HG03439 (cell line): Measurements from ENCODE around the gene WDR7.

Source experiments
- ATAC-seq: cut with Tn5 transposase; IDR thresholded peaks from one replicate; pipeline ENCODE4 v1.9.1; 2021; ENCODE audit warnings: mild to moderate bottlenecking, moderate library complexity; ENCODE audit not compliant: unreplicated experiment

WDR7 gene

DNA sequence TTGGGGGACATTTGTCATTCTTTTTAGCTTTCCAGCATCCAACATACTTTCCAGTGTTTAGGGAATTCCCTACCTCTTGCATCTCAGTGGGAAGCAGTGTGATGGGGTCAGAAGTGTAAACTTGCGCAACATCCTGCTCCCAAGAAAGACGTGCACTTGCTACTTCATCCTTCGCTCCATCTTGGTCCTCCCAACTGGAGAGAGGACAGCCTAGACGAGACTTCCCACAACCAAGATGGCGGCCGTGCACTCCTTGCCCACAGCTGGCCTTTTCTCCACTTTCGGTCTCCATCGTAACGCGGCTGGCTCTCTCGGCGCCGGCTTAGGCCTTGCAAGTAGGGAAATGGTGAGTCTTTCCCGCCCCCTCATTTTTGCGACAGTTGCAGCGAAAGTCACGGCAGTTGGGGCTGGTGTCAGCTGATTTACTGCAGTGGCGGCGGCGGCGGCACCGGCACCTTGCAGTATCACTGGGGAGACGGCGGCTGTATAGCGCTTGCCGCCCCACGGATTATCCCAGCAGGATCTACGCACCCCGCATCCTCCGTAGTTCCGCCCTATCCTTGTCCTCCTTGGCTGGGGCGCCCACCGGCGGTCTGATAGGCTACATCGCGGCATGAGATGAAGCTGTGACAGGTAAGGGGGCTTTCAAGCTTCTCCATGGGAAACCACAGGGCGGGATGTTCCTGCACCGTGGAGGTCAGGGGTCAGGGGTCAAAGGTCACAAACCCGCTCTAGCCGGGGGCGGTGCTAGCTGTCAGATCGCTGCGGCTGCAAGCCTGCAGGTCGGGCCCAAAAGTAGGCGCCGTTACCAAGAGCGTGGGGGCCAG, at the start of gene WDR7:
TSS of gene WDR7 (plus strand) at position 416 of the 827 bp plus-strand sequence. CDS start 21,157 bp downstream, outside the sequence.
- peak; percentile 98 for ATAC-seq

DNA sequence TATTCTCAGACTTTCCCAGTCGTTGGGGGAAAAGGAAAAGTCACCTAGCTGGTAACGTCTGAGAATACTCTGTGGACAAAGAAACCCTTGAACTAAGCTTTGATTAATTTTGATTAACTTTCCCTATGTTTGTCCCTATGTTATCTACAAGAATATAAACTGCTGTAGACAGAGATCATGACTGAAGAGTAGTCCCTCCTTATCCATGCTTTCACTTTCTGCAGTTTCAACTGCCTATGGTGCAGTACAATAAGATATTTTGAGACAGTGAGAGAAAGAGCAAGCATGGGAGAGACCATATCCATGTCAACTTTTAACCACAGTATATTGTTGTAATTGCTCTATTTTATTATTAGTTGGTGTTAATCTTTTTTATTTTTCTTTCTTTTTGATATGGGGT, 44.5 kb upstream of the WDR7 start:
- no peak for ATAC-seq

DNA sequence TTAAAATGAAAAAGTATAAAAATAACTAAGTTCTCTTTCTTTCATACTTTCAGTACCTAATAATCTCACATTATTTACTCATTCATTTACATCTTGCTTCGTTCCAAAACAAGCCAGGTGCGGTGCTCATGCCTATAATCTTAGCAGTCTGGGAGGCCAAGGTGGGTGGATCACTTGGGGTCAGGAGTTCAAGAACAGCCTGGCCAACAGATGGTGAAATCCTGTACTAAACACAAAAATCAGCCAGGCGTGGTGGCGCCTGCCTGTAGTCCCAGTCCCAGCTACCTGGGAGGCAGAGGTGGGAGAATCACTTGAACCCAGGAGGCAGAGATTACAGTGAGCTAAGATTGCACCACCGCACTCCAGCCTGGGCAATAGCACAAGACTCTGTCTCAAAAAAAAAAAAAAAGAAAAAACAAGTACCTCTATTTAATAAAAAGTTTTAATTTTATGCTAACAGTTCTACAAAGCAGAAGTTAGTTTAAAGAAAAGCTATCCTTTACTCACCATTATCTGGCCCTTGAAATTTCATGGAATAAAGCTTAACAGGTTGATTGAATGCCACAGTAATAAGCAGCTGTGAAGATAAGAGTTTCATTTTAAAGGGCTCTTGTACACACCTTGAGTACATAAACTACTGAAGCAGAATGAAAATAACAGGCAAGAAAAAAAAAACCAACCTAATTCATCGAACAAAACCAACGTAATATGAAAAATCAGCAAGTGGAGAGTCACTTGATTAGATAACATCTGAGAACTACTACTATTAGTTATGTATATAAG, 35.2 kb upstream of the WDR7 start:
- no peak for ATAC-seq

DNA sequence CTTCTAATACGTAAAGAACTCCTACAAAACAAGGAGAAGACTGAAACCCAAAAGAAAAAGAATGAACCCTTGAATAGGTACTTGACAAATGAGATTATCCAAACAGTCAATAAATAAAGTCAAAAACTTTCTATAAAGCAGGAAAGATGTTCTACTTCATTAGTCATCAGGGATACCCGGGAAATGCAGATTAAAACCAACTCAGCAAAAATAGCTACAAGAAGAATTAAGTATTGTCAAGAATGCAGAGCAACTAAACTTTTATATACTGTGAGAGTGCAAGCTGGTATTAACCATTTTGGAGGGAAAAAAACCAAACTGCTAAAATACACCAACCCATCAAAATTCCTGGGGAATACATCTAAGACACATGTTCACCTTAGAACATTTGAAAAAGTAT, 23.2 kb upstream of the WDR7 start:
- ATAC-seq = no peak

DNA sequence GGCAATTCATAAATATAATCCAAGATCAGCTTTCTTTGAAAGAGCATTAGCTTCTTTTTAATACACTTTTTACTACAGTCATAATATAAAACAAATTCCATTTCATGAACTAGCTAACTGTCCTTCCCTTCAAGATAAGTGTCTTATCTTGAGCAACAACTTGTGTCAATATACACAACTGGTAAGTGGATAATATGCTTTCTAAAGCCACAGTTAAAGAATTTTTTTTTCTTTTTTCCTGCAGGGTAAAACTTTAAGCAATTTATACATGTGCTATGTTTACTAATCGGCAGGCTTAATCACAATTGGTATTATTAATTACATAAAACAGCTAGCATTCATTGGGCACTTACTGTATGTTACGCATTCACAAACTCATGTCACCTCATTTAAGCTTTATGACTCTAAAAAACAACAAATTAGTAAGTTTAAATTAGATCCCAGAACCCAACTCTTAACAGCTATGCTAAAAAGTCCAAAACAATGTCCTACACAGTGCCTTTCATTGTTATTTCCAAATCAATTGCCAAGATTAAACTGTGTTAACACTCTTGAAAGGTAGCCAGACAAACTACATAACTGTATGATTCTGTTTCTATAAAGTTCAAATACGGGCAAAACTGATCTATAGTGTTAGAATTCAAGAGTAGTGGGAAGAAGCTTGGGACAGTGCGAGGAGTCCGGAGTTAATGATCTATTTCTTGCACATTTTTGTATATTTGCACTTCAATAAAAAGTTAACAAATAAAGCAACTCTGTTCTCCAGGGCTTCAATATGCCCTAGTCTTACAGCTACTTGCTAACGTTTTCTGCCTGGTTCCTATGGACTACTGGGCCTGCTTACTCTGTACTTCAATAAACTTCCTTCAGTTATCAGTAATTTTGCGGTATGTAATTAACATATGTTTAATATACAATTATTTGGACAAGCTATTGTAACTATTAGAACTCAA, 18.8 kb upstream of the WDR7 start:
- no peak for ATAC-seq

DNA sequence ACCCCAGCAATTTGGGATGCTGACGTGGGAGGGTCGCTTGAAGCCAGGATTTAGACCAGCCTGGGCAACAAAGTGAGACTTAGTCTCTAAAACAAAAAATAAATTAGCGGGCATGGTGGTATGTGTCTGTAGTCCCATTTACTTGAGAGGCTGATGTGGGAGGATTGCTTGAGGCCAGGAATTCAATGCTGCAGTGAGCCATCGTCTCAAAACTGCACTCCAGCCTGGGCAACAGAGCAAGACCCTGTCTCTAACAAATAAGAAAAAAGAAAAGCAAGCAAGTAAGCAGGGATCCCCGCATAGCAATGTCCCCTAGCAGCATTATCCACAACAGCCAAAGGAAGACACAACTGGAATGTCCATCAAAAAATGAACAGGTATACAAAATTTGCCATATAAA, 16.2 kb upstream of the WDR7 start:
- no peak for ATAC-seq

DNA sequence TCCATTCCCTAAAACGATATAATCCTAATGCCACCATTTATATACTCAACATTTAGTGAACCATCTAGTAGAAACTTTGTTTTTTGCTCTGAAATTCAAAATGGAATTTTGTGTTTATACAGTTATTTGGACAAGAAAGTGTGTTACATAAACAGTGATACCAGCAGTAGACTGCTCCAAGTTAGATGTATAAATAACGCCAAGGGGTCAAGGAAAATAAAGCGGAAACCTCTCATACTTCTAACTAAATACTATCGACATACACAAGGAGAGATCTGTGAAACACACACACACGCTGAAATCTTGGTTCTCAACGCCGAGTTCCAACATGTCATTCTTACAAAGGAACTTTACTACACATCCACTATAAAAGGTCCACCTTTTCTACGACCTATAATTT, 14.0 kb upstream of the WDR7 start:
- no peak for ATAC-seq

DNA sequence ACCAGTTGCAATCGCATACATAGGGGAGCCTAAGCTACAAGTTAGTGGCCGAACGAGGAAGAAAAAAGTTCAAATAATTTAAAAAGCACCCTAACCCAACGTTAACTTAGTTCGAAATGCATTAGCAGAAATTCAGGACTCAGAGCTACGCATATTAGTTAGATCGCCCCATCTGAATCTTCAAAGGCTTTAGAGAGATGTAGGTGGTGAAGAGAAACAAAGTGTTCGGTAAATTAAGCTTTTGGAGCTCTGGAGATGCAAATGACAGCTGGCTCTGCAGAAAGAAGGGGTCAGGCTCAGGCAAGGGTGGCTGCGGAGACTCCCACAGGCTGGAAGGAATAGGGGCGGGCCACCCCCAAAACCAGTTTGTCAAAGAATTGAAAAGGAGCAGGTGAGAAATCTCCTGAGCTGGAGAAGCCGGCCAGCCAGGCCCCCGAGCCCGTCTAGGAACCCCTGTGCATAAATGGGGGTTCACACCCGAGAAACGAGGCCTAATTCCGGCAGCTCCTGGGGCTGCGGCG, 13.4 kb upstream of the WDR7 start:
- ATAC-seq = peak; percentile 12

DNA sequence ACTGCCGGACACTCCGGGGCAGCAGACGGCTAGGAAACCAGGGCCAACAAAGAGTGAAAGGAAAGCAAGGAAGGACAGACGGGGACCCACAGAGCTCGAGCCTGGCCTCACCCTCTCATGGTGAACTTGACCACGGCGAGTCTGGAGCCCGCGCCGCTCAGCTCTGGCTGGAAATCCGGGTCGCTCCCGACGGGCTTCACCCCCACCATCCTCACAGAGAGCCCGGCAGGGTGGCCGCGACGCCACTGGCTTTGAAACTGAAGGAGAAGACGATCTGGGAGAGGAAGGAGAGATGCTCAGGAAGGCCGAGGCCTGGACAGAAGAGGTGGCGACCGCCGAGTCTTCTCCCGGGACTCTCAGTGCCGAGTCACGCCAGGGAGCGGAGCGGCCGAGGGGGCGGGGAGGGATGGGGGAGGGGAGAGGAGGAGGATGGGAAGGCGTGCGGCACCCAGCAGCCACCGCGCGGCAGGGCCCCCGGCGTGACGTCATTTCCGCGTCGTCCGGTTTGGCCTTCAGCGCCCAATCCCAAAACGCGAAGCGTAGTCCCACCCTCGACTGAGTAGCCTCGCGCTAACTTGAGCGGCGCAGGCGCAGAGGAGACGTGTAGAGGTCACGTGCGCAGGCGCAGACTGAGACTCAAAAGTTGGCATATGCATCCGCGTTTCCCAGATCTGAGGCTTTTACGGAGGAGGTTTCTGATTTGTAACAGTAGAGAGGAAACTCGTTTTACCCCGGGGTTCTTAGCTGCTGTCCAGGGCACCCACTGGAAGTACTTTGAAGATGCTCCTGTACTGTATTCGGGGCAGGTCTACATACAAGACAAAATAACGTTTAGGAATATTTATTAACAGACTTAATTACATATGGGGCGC, 12.7 kb upstream of the WDR7 start, which contains the start of gene TXNL1:
TSS of gene TXNL1 (minus strand) at position 361 of the 872 bp plus-strand sequence. CDS start at position 209, 152 bp downstream.
- peak; percentile 93 for ATAC-seq

DNA sequence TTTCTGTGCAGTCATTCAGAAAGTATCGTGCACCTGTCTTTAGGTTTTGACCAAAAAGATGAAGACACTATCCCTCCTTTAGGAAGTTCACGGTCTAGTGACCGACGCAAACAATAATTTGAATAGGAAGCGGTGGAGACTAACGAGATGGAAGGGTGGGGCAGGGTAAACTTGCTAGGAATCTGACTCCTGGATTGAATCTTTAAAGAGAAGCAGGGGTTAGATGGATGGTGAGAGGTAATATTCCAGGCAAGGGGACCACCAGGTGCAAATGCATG, 12.1 kb upstream of the WDR7 start:
- ATAC-seq = peak; percentile 19

DNA sequence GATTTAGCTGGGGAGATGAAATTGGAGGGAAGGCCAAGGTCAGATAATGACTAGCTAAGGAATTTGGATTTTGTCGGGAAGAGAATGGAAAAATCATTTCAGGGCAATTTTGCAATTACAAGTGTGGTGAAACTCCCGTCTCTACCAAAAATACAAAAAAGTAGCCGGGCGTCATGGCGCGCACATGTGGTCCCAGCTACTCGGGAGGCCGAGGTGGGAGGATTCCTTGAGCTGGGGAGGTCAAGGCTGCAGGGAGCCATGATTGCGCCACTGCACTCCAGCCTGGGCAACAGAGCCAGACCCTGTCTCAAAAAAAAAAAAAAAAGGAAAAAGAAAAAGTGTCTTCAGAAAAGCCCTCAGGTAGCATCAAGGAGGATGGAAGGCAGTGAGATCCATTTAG, 11.6 kb upstream of the WDR7 start:
- ATAC-seq = no peak

DNA sequence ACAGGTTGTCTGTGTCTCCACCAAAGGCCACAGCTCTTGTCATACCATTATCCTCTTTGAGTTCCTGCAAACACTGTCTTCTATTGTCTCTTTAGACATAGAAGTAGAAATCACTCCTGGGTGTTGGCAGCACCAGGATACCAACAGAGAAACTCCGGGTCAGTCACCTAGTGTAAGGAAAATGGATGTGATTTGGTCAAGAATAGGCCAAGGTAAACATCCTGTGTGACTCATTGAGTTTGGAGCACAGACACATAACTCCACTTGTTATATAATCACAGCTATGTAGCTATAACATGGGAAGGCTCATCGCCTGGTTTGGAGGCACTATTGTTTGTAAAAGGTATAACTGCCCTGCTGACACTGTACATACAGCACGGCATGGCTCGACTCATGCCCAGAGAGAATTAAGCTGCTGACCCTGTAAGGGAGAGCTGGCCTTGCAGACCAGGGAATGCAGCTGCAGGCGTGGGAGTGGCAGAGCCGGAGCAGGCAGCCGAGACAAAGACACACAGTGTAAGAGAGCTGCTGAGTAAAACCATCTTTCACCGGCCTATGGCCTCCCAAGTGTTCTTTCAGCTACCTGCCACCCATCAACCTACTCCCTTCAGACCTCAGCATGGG, 9.3 kb upstream of the WDR7 start:
- no peak for ATAC-seq

DNA sequence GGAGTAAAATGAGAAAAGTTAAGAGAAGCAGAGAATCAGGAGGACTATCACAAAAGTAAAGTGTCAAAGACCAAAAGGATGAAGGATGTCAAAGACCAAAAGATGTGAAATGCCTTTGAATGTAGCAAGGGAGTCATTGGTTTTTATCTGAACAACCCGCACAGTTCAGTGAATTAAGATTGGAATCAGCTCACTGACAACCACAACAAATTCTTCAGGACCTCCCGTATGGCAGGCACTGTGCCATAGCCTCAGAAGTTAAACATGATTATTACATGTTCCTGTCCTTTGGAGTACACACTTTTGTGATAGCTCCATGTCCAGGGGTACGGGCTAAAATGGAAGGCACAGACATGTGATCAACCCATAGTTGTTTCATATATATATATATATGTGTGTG, 7.8 kb upstream of the WDR7 start:
- ATAC-seq = no peak

DNA sequence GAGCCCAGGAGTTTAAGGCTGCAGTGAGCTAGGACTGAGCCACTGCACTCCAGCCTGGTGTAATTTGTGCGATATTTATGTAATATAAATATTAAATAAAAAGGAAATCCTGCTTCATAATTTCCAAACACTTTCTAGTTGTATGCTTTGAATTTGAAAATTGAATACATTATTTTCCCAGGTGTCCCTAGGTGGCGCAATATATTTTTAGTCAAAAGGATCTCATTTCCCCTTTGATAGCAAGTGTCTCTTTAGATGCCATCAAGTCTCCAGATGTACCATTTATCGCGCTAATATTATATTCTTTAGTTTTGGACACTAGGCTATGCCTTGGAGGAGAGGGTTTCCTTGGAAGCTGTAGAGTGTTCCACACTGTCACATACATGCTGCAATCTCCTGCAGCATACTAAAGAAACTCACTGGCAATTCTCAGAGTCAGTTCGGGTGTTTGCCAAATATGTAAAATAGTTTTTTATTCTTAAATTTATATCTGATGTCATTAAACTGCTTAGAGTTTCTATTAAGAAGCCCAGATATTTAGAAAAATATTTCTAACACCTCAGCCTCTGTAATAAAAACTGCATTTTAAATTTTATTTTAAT, 5.6 kb upstream of the WDR7 start:
- ATAC-seq = no peak

DNA sequence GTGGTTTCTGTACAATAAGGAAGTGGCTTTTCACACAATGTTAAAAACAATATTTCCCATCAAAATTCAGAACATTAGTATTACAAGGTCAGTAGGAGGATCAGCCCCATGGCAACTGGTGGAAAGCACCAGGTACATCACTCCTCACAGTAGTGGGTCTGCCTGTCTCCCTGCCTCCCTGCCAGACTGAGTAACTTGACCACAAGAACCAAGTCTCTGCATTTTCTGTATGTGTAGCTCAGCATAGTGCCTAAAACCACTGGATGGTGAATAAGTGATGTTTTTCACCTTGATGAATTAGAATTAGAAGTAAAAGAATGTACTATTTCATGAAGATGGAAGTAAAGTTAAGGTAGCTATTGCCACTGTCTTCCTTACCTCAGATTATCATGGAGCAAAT, 4.1 kb upstream of the WDR7 start:
- ATAC-seq = no peak

DNA sequence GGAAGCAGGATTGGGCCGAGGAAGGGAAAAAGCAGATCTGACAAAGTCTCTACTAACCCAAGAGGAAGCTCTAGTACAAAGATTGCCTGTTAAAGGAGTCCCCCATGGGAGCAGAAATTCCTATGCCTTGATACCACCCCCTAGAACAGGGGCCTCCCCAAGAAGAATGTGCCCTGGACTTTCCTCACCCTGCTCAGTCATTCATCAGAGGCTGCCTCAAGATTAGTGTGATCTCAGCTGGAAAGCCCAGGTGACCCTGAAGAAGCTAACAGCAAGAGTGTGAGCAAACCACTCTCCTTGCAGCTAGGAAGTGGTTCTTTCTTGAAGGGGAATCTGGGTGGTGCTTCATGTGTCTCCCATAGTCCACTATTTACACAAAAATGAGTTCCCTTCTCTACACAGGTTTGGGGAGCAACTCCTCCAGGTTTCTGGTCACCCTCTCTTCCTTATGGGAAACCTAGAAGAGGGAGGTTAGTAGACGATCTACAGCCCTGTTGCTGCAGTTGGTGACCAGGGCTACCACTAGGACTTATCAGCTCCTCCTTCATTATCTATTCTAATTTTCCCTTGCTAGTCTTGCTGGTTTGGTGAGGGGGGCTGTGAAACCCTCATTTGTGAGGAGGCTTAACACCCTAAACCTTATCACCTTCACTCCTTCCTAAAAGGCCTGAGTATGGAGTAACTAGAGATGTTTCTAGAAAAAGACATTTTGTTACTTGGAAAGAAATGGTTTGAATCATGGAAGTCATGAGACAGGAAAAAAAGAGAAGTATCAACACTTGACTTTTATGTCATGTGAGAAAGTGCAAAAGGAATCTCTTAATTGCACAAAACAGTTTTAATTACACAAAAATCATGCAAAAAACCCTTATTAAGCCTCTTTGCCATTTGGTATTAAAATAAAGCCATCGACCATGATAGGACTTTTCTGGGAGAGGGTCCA, 2.9 kb upstream of the WDR7 start:
- no peak for ATAC-seq

DNA sequence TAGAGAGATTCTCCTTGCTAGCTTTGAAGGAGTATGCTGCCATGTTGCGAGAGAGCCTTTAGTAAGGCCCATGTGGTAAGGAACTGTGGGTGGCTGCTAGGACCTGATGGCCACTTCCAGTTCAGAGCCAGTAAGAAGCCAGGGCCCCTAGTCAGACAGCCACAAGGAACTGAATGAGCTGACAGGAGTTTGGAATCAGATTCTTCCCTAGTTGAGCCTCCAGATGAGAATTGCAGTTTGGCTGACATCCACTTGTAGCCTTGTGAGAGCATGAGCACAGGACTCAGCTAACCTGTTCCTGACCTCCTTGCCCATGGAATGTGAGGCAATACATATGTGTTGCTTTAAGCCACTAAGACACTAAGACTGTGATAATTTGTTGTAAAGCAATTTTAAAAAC, 1.2 kb upstream of the WDR7 start:
- ATAC-seq = no peak

DNA sequence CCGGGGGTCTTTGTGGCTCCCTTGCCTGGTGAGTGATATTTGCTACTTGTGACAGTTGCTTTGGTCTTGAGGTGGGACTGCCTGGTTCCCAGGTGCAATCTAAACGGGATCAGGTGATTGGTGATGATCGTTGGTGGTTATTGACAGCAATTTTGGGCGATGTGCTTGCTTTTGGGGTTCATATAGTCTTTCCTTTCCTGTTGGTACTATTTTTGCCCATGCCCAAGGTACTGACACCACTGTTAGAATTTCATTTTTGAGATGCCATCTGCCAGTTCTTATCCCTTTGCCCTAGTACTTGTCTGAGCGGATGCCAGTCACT, 573 bp downstream of the WDR7 start:
- no peak for ATAC-seq
